BLaER1 (cell line): ENCODE results near the gene C10orf95.

ENCODE experiments used
- H3K27ac ChIP-seq: shearing (Covaris generic); formaldehyde crosslinking; 2 replicates; pipeline ENCODE4 v1.8.1; 2022
- H3K27me3 ChIP-seq: shearing (Covaris generic); formaldehyde crosslinking; 2 replicates; pipeline ENCODE4 v1.8.1; 2022
- H3K36me3 ChIP-seq: shearing (Covaris generic); formaldehyde crosslinking; 2 replicates; pipeline ENCODE4 v1.8.1; 2022
- H3K4me1 ChIP-seq: shearing (Covaris generic); formaldehyde crosslinking; 2 replicates; pipeline ENCODE4 v1.8.1; 2022
- H3K4me2 ChIP-seq: shearing (Covaris generic); formaldehyde crosslinking; 2 replicates; pipeline ENCODE4 v1.8.1; 2022
- H3K4me3 ChIP-seq: shearing (Covaris generic); formaldehyde crosslinking; 2 replicates; pipeline ENCODE4 v1.8.1; 2022
- H3K9ac ChIP-seq: shearing (Covaris generic); formaldehyde crosslinking; 2 replicates; pipeline ENCODE4 v1.8.1; 2022
- H3K9me3 ChIP-seq: shearing (Covaris generic); formaldehyde crosslinking; 2 replicates; pipeline ENCODE4 v1.8.1; 2022
- H4K20me1 ChIP-seq: shearing (Covaris generic); formaldehyde crosslinking; 2 replicates; pipeline ENCODE4 v1.8.1; 2022
- Cebpa-rat ChIP-seq: shearing (Covaris generic); IDR thresholded peaks from 2 replicates; pipeline ENCODE4 v1.8.1; 2022

Gene C10orf95

DNA sequence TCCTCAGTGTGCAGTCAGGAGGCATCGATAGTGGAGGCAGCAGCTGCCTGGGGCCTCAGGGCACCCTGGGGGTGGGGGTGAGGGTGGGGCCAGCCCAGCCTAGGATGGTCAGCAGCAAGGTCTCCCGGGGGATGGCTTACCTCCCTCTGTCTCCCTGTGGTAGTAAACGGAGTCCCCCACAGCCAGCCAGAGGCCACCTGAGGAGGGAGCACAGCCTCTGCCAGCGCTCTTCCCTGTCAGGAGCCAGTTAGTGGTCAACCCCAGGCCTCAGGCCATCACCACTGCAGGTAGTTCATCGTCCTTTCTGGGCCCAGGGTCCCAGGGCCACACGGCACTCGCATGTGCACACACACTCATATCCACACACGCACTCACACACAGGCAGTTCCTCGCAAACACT, 29.1 kb upstream of the C10orf95 start:
- peak overlapping the region; percentile 14; the same call in 1 of the 2 replicates for H3K27ac ChIP-seq

DNA sequence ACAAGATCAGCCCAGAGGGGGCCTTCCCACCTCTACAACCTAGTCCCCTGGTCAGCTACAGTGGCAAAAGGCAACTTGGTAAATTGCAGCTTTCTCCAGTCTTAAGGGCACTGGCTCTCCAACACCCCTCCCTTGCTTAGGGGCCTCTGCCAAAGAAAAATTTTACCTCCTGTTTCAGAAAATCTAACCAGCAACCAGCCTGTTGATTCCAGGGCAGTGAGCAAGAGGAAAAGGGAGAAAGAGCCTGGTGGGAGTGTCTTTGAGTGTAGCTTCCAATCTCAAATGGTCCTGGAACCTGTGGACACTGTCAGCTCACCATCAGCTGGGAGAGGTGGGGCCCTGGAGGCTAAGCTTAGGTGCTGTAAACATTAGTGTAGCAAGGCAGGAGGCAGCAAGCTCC, 28.3 kb upstream of the C10orf95 start:
- H4K20me1 ChIP-seq, result peaks cover 52% of the 10 kb centered on the region
- H3K4me2 ChIP-seq, result no peak overlapping the region
- no peak overlapping the region for H3K9ac ChIP-seq
- peaks cover 12% of the 10 kb centered on the region for H3K4me1 ChIP-seq
- H3K27ac ChIP-seq, result no peak overlapping the region
- H3K27me3 ChIP-seq, result no peaks in the 10 kb centered on the region
- H3K4me3 ChIP-seq, result no peak overlapping the region
- peaks cover 97% of the 10 kb centered on the region for H3K36me3 ChIP-seq
- TF ChIP-seq Cebpa-rat, result no peak
- no peaks in the 10 kb centered on the region for H3K9me3 ChIP-seq

More for the DNA sequence above, 29.1 kb upstream of the C10orf95 start:
- Histone ChIP-seq H3K4me1 (peaks cover 12% of the 10 kb centered on the region), H3K4me2 (no peak overlapping the region), H4K20me1 (peaks cover 59% of the 10 kb centered on the region), H3K27me3 (no peaks in the 10 kb centered on the region), H3K36me3 (peaks cover 99% of the 10 kb centered on the region), H3K9ac (0 out of 2 replicates have a peak overlapping the region, but pooled peaks have one; percentile 52), H3K9me3 (no peaks in the 10 kb centered on the region), H3K4me3 (no peak overlapping the region)
- TF ChIP-seq Cebpa-rat, result no peak

DNA sequence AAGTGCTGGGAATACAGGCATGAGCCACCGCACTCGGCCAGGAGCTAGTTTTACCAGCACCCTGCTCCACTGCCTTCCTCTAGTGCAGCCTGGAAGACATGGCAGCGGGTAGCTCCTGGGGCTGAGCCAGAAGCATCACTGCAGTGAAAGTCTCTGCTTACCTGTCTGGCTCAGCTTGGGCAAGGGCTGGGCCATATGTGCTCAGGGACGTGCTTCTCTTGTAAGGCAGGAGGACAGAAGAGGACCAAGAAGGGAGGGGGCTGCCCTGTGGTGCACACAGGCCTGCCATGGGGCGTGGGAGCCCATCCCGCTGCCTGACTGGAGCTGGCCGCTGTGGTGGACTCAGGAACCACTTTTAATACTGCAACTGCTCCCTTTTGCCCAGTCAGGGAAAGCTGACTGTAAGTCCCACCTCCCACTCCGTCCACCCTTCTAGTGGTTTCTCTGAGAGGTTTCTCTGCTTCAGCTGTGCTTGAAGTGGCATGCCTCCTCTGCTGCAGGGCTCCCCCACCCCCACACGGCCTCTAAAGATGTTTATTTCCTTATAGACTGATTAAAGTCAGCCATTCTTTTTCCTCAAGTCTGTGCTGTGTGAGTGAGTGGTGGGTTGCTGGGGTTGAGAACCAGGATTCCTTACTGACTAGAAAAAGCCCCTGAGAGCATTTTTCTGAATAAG, 25.3 kb upstream of the C10orf95 start:
- Histone ChIP-seq H3K27ac (no peak overlapping the region), H3K9me3 (no peaks in the 10 kb centered on the region), H3K27me3 (no peaks in the 10 kb centered on the region), H3K36me3 (peaks cover 97% of the 10 kb centered on the region), H3K9ac (no peak overlapping the region), H4K20me1 (peaks cover 21% of the 10 kb centered on the region), H3K4me3 (no peak overlapping the region), H3K4me2 (no peak overlapping the region), H3K4me1 (peaks cover 12% of the 10 kb centered on the region)
- no peak for TF ChIP-seq Cebpa-rat

DNA sequence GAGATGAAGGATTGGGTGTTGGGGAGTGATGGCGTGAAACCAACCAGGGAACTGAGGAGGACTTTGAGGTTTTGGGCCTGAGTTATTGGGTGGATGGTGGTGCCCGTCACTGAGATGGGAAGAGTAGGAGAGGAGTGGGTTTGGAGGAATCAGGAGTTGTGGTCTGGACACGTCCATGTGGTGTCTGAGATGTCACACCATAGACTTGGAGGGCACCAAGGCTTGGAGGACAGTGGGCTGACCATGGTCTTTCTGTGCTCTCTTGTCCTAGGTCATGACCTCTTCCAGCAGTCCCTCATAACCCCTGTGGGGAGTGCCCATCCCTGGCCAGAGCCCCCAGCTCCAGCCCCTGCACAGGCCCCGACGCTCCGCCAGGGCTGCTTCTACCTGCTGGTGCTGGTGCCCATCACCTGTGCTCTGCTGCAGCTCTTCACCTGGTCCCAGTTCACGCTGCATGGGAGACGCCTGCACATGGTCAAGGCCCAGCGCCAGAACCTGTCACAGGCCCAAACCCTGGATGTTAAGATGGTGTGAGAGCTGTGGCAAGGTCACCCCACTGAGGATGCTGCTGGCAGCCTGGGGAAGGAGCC, 24.2 kb upstream of the C10orf95 start:
- H3K36me3 ChIP-seq, result peaks cover 97% of the 10 kb centered on the region
- peaks cover 11% of the 10 kb centered on the region for H4K20me1 ChIP-seq
- H3K27ac ChIP-seq, result no peak overlapping the region
- no peak overlapping the region for H3K4me2 ChIP-seq
- no peak for TF ChIP-seq Cebpa-rat
- peaks cover 1% of the 10 kb centered on the region for H3K4me1 ChIP-seq
- H3K4me3 ChIP-seq, result no peak overlapping the region
- no peak overlapping the region for H3K9ac ChIP-seq
- H3K9me3 ChIP-seq, result no peaks in the 10 kb centered on the region
- H3K27me3 ChIP-seq, result no peaks in the 10 kb centered on the region

DNA sequence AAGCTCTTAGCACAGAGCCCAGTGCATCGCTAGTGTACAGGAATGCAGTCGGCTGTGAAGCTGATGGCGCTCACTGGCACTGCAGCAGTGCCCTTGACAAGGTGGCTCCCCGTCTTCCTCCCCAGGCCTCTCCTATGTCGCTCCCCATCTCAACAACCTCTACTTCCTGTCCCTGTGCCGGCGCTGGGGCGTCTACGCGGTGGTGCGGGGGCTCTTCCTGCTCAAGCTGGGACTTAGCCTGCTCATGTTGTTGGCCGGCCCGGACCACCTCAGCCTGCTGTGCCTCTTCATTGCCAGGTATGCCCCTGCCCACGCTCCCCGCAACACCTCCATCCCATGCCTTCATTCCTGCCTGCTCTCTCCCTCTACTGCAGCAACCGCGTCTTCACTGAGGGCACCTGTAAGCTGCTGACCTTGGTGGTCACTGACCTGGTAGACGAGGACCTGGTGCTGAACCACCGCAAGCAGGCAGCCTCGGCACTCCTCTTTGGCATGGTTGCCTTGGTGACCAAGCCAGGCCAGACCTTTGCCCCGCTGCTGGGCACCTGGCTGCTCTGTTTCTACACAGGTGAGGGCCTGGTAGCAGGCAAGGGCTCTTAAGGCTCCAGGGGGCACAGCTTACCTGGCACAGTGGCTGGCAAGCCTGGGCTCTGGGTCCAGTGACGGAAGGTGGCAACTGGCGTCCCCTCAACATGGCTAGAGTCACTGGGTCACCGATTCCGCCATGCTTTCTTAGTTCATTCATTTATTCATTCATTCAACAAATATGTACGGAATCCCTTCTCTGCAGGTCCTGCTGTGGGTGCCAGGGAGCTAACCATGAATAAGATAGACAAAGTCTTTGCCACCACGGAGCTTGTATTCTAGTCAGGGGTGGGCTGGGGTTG, 22.3 kb upstream of the C10orf95 start:
- no peak overlapping the region for H3K9ac ChIP-seq
- H3K27ac ChIP-seq, result no peak overlapping the region
- H3K4me2 ChIP-seq, result no peak overlapping the region
- no peak for TF ChIP-seq Cebpa-rat
- H3K9me3 ChIP-seq, result no peaks in the 10 kb centered on the region
- peaks cover 8% of the 10 kb centered on the region; the same call in 1 of the 2 replicates for H3K4me1 ChIP-seq
- no peaks in the 10 kb centered on the region for H3K27me3 ChIP-seq
- H3K36me3 ChIP-seq, result peaks cover 96% of the 10 kb centered on the region
- no peak overlapping the region for H3K4me3 ChIP-seq
- H4K20me1 ChIP-seq, result no peaks in the 10 kb centered on the region; the same call in 1 of the 2 replicates

DNA sequence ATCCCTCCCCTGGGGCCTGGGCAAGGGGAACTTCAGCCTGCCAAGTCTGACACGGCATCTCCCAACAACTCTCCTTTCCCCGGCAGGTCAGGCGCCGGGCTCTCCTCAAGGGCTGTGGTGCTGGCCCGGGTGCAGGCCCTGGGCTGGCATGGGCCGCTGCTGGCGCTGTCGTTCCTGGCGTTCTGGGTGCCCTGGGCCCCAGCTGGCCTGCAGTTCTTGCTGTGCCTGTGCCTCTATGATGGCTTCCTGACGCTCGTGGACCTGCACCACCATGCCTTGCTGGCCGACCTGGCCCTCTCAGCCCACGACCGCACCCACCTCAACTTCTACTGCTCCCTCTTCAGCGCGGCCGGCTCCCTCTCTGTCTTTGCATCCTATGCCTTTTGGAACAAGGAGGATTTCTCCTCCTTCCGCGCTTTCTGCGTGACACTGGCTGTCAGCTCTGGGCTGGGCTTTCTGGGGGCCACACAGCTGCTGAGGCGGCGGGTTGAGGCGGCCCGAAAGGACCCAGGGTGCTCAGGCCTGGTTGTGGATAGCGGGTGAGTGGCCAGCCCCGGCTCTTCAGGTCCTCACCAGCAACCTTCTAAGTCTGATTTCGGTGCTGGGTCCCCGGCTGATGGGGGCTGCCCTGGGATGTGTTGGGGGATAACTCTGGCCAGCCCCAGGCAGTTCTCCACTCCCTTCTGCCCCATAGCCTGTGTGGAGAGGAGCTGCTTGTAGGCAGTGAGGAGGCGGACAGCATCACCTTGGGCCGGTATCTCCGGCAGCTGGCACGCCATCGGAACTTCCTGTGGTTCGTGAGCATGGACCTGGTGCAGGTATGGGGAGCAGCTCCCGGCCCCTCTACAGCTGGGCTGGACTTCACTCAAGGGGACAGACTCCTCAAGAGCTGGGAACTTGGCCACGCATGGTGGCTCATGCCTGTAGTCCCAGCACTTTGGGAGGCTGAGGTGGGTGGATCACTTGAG, 19.5 kb upstream of the C10orf95 start:
- Histone ChIP-seq H3K9me3 (no peaks in the 10 kb centered on the region), H3K27me3 (no peaks in the 10 kb centered on the region), H3K27ac (no peak overlapping the region), H3K4me2 (no peak overlapping the region), H3K4me3 (no peak overlapping the region), H4K20me1 (no peaks in the 10 kb centered on the region; the same call in 1 of the 2 replicates), H3K36me3 (peaks cover 82% of the 10 kb centered on the region), H3K4me1 (peaks cover 8% of the 10 kb centered on the region; the same call in 1 of the 2 replicates), H3K9ac (no peak overlapping the region)
- TF ChIP-seq Cebpa-rat, result no peak

DNA sequence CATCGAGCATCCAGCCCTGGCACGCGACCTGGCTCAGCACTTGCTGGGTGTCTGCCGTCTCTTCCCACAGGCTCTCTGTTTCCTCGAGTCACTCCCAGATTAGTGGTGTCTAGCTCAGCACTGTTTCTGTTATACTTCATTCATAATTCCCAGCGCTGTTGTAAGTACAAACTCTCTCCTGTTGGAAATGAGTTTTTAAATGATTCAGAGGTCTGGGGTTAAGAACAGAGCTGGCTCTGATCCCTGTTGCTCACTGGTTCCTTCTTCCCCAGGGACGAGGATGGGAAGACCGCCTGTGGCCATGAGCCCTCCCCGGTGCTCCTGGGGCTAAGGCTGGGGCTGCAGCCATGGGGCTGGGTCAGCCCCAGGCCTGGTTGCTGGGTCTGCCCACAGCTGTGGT, 17.3 kb upstream of the C10orf95 start:
- H3K27ac ChIP-seq, result no peak overlapping the region
- H3K4me2 ChIP-seq, result no peak overlapping the region

DNA sequence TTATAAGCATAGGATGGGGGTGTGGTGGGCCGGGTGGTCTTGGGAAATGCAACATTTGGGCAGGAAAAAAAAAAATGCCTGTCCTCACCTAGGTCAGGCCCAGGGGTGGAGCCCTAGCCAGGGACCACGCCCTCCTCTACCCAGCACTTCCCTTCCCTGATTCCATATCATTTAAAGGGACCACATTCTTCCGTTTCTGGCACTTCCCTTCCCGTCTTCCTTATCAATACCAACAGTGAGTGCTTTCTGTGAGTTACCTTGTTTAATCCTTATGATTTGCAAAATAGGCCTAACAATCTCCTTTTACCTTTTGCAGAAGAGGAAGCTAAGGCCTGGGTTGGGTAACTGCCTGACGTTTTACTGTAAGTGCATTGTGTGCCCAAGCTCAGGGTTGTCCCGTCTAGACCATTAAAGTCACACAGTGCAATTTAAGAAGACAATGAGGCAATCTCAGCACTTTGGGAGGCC, 16.7 kb upstream of the C10orf95 start:
- no peak for TF ChIP-seq Cebpa-rat
- Histone ChIP-seq H3K36me3 (peaks cover 59% of the 10 kb centered on the region), H3K9me3 (no peaks in the 10 kb centered on the region), H3K4me2 (no peak overlapping the region), H3K27me3 (no peaks in the 10 kb centered on the region), H3K27ac (no peak overlapping the region), H3K4me1 (peaks cover 17% of the 10 kb centered on the region), H3K4me3 (no peak overlapping the region), H4K20me1 (no peaks in the 10 kb centered on the region; the same call in 1 of the 2 replicates), H3K9ac (no peak overlapping the region)

More for the DNA sequence above, 17.3 kb upstream of the C10orf95 start:
- no peak for TF ChIP-seq Cebpa-rat
- Histone ChIP-seq H3K27me3 (no peaks in the 10 kb centered on the region), H3K4me3 (no peak overlapping the region), H3K9ac (no peak overlapping the region), H3K36me3 (peaks cover 66% of the 10 kb centered on the region), H3K9me3 (no peaks in the 10 kb centered on the region), H3K4me1 (peaks cover 10% of the 10 kb centered on the region), H4K20me1 (no peaks in the 10 kb centered on the region; the same call in 1 of the 2 replicates)

DNA sequence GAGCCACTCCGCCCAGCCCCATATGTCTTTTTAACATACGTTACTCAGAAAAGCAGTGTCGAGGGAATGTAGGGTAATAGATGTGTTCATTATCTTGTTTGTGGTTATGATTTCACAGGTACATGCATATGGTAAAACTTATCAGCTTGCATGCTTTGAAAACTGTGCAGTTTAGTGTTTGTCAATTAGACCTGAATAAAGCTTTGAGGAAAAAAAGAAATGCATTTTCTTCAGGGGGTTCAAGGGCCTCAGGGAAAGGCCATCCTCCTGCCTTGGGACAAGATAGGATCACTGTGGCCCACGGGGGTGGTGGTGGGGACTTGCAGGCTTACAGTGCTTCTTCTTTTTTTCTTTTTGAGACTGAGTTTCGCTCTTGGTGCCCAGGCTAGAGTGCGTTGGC, 16.0 kb upstream of the C10orf95 start:
- TF ChIP-seq Cebpa-rat, result no peak
- Histone ChIP-seq H3K9ac (no peak overlapping the region), H3K9me3 (no peaks in the 10 kb centered on the region), H3K4me2 (no peak overlapping the region), H3K4me3 (no peak overlapping the region), H3K4me1 (peaks cover 24% of the 10 kb centered on the region), H3K27me3 (no peaks in the 10 kb centered on the region), H4K20me1 (peaks cover 3% of the 10 kb centered on the region; the same call in 1 of the 2 replicates), H3K27ac (no peak overlapping the region), H3K36me3 (peaks cover 52% of the 10 kb centered on the region)
